ENCODE measurements around the gene KCNT2.

GRCh38 chr1:196401891-196402290 is 206.3 kb downstream of the KCNT2 start:
- TF ChIP-seq CTCF (IDR thresholded peaks at IDR 0.05; ENCODE audit: low read length) (no peak), EZH2 (optimal IDR thresholded peaks at IDR 0.05; ENCODE audit: low read depth, low read length) (no peak)
